Endometrial microvascular endothelial cells (primary cell): Measurements from ENCODE around the gene CXCR4. TPM values are rescaled to one million over a fixed set of nuclear protein-coding genes. Genes with fewer than 3 reads are reported as not detected.

ENCODE experiments used
- in situ Hi-C: cut with HindIII; loops from 2 replicates; pipeline ENCODE4 v1.10.0; 2017; ENCODE audit warnings: low sequenced_read_pairs, low pct_unique_long_range_greater_than_20kb; ENCODE audit errors: inconsistent ontology term
- total RNA-seq: library from RNA; depleted of rRNA; stranded (reverse); fragments of >200 nt; gene quantifications from one replicate; pipeline ENCODE4 v1.2.3, GENCODE V29; 2015; ENCODE audit errors: inconsistent ontology term

Gene CXCR4
- total RNA-seq: not detected

DNA sequence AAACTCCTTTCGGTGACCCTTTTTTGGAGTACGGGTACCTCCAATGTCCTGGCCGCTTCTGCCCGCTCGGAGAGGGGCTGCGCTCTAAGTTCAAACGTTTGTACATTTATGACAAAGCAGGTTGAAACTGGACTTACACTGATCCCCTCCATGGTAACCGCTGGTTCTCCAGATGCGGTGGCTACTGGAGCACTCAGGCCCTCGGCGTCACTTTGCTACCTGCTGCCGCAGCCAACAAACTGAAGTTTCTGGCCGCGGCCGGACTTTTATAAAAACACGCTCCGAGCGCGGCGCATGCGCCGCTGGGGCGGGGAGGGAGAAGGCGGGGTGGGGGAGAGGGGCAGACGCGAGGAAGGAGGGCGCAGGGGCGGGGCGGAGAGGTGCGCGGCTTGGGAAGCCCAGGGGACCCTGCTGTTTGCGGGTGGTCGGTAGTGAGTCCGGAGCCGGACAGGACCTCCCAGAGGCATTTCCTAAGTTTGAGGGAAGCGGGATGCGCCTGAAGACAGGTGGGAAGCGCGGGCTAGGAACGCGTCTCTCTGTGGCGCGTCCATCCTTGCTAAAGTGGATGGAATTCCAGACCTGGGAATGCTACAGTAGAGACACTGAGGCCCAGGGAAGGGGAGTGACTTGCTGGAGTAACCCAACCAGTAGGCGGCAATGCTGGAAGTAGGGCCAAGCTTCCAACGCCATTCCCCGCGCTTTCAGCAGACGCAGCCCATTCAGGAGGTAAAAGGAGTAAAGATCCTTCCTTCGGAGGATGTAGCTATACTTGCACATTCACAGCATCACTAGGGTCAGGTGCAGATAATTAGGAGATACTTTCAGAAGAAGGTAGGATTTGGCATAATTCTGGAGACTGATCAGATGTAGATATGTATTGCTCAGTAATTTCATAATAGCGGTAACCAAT lies at the start of gene CXCR4:
CXCR4 (minus strand) TSS at position 241 of the 910 bp plus-strand sequence; CDS start at position 152, 89 bp downstream.
- in situ Hi-C loops: no loop called here

DNA sequence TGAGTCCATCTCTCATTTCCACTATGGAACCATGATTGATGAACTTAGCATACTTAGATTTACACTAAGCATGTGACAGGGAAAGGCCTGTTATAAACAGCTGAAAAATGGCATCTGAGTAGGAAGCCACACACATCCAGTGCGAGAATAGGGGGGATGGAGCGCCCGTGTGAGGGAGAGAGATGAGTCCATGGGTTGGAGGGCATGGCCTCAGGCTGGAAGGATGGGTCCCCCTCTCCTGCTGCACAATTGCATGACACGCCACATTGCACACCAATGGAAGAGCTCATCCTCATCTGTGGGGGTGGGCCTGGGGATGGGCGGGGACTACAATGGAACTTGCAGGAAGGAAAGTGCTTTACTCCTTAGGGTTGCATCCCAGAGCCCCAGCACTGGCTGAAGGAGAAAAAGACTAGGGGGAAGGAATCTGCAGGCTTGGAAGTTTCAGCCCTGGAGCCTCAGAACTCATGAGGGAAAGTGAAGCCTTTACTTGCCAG lies 46.4 kb upstream of the CXCR4 start:
- in situ Hi-C loops: no loop called here

DNA sequence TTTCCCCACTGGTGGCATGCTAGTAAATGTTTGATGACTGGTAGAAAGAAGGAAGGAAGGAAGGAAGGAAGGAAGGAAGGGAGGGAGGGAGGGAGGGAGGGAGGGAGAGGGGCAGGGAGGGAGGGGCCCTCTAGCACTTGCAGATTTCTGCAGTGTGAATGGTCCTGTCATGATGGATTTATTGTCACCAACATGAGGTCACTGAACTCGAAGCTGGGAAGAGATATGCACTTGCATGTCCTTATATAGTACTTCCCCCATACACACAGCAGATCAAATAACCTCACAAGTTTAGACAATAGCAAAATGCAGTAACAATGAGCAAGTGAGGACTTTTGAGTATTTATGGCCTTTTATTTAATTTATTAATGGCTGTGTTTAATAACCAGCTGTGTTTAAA lies 44.5 kb upstream of the CXCR4 start:
- in situ Hi-C loops: no loop called here

DNA sequence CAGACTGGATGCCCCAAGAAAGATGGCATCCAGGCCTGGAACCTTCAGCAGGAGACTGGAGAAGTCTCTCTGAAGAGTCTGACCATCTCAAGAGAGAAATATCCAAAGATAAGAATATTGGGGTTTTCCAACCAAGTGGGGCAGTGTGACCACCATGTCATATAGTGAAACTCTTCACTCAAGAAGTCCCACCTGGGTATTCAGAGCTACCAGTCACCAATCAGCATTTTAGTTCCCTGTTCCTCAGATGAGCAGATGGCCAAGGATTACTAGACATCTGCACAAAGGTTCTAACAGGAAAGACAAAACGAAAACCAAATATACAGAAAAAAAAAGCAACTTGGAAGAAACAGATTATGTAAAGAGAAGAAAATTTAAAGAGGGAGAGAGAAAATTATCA lies 38.5 kb upstream of the CXCR4 start:
- in situ Hi-C loops: no loop called here

DNA sequence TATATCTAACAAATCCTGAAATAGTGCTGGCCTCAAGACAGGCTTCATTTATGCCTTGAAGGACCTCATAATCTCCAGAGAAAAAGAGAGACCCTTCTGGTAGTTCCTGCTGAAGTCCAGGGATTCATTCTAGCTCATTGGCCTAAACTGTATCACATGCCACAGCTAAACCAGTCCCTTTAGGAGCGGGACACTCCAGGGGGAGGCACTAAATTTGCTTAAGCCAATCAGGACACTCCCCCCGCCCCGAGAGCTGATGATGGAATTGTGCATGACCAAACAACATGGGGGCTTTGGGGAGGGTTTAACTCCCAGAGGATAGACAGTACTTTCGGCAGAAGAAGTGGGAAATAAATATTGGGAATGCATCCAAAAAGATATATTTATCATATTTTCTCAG lies 36.4 kb upstream of the CXCR4 start:
- in situ Hi-C loops: no loop called here

DNA sequence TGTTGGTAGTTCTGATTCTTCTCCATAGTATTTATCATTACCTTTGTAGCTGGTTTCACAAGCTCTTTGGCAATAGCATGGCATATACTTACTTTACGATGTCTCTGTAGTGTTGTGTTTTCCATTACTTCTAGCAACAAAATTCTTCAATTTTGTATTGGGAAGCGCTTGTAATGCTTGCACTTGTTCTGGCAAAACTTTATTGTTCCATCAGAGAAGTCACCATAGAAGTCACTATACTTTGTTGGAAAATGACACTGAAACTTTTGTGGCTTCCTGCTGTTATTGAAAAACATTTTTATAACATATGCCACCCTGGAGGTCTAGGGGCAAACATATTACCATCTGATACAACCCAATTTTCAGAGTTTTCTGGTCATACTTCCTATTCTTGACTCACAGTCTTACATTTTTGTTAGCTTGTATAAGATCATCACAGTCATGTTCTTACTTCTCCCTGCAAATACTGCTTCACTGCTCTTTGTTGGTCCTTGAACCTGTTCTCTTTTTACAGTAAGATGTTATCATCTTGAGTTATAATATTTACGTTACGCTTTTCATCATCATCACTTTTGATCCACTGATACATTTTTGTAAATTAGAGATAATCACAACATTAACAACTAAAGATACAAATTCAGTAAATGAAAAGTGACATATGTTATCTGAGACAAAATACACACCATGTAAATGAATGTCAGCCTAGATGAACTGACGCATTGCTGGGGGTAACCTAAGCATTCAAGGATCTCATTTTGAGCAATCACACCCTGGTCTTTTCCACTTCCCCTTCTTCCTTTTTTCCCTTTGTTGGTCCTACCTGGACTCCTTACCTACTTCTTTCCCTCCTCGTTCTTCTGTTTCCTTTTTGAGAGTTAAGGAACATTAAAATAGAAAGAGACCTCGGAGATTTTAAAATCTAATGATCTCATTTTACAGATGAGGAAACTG lies 33.3 kb upstream of the CXCR4 start:
- in situ Hi-C loops: no loop called here

DNA sequence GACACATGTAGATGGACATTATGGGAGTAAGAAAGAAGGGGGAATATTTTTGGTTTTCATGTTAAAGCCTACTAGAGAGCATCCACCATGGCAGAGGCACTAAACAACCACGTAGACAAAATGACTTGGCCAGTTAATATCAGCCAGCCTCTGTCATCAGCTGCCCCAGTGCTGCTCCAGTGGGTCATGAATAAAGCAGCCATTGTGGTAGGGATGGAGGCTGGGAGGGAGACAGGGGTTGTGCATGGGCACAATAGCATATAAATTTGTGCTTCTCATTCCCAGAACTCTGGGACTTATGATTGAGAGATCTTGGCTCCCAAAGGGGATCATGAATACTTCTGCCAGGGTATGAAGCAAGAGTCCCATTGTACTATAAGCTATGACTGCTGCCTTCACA lies 31.1 kb upstream of the CXCR4 start:
- in situ Hi-C loops: no loop called here

DNA sequence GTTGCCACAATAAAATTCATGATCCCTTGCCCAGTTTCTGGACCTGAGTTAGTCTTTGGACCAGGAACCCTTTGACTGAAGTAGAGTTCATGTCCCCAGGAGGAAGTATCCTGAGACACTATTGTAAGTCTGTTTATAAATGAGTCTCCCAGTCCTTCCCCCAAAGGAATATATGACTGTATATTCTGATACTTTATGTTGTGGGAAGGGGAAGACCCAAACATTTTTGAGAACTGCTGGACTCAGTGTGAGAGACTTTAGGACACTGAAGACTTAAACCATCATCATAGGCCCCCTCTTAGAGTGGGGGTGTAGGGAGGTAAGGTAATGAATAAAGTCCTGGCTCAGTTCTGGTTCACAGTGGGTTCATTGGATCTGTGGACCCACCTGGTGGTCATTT lies 28.6 kb upstream of the CXCR4 start:
- in situ Hi-C loops: no loop called here

DNA sequence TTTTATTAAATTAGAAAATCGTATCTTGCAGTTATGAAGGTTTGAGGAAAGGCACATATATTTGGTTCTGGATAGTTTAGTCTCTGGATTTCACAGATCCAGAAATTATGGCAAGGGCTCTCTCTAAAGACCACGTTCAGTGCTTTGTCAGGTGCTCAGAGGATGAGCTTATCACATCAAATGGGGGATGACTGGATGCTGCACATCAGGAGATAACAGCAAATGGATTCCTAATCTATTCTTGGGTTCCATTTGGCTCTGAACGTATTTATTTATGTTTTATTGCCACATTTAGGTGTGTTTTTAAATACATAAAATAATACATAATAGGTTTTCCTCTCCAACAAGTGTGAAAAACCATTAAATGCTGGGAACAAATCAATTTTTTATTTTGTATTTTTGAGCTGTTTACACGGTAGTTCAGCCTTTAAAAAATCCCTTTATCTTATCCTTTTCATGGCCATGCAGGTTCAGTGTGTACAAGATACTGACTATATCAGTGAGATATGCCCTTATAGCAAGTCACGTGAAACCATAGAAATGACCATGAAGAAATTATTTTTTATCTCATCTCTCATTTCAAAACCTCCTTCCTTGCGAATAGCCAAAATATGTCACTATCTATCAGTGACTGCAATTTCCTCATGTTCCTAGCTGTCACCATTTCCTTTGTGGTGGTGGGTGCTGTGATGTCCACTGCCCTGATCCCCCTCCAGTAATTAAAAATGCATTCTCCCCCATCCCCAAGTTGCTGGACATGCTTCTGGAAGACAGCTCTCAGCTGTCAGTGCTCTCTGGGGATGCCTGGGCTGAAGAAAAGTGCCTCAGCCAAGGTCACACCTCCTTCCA lies 25.9 kb upstream of the CXCR4 start:
- in situ Hi-C loops: no loop called here

DNA sequence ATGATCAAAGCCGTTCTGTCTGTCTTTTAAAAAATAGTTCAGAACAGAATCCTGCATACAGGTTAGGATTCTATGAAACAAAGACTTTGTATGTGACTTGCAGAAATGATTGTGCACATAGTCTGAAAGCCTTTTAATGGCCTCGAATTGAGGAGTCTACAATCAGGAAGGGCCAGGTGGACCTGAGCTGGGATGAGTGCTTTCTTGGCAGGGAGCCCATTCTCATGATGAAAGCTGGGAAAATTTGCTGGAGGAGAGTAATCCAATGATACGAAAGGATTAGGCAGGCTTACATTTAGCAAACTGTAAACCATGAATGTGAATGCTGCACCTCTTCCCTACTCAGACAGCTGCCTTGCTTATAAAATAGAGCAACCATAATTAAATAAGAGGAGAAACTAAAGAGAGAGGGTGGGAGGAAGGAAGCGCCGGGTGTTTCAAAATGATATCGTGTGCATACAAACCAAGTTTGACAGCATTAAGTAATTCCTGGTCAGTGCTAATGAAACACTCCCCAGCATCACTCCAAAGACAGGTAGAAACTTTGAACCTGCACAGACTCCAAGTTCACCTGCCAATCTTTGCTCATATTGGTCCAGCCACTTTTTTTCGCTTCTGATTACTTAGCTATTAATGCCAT lies 23.7 kb upstream of the CXCR4 start:
- in situ Hi-C loops: no loop called here

DNA sequence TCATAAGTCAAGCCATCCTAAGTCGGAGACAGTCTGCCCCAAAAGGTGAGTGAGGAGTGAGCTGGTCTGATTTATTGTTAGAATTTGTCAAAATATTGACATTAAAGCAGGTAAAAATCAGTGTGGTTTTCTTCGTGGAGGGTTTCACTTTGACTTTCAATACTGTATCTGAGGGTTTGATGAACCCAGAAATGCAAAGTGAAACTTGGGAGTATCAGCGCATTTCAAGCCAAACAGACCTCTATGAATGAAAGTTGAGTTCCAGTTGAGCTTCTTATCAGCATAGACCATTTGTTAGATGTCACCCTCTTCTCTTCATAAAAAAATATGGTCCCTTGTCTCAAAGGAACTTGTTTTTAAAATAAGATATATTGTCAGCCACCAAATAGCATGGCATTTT lies 21.7 kb upstream of the CXCR4 start:
- in situ Hi-C loops: no loop called here

DNA sequence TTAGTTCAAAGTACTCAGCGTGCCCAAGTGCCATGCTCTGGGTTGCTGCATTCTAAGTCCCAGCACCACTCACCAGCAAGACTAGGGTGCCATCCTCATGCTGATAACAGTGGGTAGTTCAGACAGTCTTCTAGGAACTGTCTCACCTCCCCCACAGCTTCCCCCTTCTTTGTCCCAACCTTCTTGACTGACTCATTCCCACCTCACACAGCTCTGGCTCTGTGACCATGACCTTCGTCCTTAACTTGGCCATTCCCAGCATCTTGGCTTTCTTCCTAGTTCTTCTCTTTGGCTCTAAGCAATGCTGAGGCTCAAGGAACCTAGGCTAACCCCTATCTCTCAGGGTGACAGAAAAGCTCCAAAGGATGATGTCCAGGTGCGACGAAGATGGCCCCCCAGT lies 20.0 kb upstream of the CXCR4 start:
- in situ Hi-C loops: no loop called here

DNA sequence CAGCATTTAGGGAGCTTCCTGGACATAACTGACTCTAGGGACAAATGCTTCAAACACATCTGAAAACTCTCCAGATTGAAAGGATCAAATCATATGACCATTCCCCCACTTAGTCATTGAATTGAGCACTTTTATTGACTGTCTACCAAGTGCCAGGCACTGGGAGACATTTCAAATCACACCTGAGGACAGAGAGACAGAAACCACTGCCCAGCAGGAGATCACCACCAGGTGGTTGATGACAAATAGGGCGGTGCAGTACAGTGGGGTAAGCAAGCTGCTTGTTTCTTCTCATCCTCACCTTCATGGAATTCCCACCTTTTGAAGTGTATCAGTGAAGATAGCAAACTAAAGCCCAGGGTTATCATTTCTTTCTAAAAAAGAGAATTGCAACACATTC lies 19.0 kb upstream of the CXCR4 start:
- in situ Hi-C loops: no loop called here

DNA sequence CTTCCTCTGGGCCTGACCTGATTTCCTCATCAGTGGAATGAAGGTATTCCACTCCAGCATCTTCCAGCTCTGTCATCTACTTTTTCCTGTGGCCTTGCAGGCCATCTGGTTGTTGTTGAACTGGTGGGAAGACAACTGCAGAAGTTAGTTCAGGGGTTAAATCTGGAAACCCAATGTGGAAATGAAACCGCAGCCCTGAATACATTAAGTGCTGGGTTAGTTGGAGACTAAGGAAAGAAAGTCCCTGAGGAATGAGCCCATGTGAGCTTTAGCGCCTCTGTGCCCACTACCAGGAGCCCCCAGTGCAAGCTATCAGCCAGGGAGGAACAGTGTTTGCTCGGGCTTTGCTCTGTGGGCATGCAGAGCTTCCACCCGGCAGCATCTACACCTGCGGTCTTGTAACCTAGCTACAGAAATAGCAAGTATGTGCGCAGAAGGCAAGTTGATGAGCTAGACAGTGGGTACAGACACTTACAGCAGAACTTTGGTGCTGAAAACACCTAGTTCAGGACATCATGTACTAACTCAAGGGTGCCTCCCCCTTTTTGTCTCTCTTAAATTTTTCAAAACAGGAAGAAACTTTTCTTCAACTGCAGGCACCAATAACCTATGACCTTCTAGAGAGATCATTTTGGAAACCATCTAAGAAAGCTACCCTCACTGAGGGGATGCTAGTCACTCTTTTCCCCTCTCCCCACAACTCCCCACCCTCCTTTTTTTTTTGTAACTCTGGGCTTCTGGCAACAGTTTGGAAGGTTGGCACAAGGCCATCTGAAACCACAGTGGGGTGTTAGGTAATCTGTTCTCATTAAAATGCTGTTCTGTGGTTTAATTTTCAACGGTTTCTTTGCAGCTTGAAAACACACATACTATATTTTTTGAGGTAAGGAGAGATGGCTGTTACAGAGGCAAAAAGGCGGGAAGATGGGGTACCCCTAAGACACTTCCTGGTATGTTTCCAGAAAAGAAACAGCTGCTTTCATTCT lies 18.3 kb upstream of the CXCR4 start:
- in situ Hi-C loops: no loop called here

DNA sequence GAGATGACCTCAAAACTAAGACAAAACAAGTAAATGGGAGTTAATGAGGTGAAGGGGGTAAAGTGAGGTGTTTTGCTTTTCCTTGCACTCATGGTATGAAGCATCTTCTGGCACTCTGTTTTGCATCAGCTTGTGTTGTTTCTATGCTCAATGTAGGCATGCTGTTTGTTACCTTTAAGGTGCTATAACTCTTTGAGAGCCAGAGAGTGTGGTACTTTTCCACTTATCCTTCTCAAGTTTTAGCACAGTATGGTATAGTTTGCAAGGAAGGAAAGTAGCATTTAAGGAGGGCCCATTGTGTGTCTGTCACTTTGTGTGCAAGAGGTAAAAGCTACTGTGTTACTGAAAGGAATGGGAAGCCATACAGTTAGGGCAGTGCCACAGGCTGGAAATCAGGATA lies 17.5 kb upstream of the CXCR4 start:
- in situ Hi-C loops: no loop called here

DNA sequence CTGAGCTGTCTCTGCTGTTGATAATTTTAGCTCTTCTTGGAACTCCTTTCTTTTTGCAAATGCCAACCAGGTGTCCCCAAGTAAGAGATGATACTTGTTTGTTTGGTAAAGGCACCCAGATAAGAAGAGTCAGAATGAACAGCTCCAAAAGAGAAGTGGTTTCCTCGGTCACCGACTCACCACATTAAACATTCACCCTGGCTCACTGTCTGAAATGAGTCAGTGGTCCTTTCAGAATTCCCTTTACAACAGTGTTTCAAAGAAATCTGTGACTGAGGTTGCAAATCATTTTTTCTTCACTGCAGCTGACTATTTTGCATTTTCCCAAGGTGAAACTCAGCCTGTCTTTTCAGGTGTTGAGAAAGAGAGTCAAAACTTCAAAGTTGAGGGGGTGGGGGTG lies 16.2 kb upstream of the CXCR4 start:
- in situ Hi-C loops: no loop called here

DNA sequence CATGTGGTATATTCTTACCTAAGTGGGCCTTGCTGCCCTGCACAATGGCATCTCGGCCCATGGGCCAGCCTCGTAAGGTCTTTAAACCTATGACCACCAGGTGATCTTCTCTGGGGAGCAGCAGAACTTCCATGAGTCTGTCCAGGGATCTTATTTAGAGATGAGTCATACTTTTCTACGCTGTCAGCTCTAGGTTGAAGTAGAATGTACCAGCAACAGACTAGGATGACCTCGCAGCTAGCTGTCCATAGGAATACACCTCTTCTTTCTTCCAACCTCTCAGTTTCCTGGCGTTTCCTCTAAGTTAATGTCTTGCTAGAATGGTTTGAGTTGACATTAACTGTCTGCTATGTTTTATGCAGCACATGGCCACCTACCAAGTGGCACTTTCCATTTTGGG lies 15.6 kb upstream of the CXCR4 start:
- in situ Hi-C loops: no loop called here
